Measurements from ENCODE around the gene TLE5.

TLE5 gene

DNA sequence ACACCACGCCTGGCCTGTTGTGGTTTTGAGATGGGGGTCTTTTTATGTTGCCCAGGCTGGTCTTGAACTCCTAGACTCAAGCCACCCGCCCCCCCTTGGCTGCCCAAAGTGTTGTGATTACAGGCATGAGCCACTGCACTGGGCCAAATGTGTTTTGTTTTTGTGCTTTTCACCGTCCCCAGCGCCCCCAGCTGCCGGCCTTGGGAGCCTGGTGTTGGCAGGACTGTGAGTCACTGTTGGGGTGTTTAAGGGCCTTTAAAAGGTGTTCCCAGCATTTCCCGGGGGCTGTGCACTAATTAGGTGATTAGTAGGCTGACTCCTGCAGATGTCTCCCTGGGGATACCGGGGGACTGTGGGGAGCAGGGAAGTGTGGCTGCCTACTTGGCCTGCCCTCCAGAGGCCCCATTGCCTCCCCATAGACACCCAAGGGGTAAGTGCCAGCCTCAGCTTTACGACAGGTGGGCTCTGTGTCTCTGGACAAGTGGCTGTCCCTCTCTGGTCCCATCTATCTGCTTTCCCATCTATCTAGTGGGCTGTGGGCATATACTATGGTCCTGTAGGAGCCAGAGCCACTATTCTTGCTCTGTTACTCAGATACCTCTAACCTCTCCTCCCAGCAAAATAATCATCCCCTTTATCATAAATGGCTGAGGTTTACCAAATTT, 11.8 kb upstream of the TLE5 start:
- H3K9me3 ChIP-seq (ENCODE audit: control insufficient read depth in 2 of 2, low read length in 2 of 2) = no peaks in the 10 kb centered on the region
- no peaks in the 10 kb centered on the region for H3K27me3 ChIP-seq (ENCODE audit: control insufficient read depth in 1 of 2, insufficient read depth in 2 of 2, low read length in 2 of 2)

DNA sequence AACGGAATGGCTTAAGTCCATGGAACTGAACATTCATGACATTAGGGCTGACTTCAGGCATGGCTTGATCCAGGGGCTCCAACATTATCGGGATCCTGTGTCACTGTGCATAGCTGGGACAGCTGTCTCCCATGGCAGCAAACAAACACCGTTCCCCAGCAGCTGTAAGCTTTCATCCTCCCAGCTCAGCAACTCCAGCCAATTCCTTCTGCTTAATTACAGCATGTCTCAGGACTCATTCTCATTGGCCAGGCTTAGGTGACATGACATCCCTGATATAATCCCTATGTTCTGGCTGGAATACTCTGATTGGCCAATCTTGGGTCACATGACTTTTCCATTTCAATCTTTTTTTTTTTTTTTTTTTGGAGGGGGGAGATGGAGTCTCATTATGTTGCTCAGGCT, 10.9 kb upstream of the TLE5 start:
- H3K4me3 ChIP-seq (ENCODE audit: low read length in 2 of 2) = no peak overlapping the region
- H3K27me3 ChIP-seq (ENCODE audit: control insufficient read depth in 1 of 2, insufficient read depth in 2 of 2, low read length in 2 of 2) = no peaks in the 10 kb centered on the region
- H3K27ac ChIP-seq (ENCODE audit: low read length) = no peak overlapping the region
- H3K36me3 ChIP-seq (ENCODE audit: control insufficient read depth in 2 of 2, insufficient read depth in 2 of 2, low read length in 2 of 2) = no peaks in the 10 kb centered on the region
- no peak overlapping the region for H3K9ac ChIP-seq (ENCODE audit: low read length in 2 of 2)
- H3K9me3 ChIP-seq (ENCODE audit: control insufficient read depth in 2 of 2, low read length in 2 of 2) = no peaks in the 10 kb centered on the region
- H3K4me1 ChIP-seq (ENCODE audit: control insufficient read depth, insufficient read depth, low read length) = peaks cover 20% of the 10 kb centered on the region

More for the DNA sequence above, 11.8 kb upstream of the TLE5 start:
- no peaks in the 10 kb centered on the region for H3K36me3 ChIP-seq (ENCODE audit: control insufficient read depth in 2 of 2, insufficient read depth in 2 of 2, low read length in 2 of 2)
- H3K9ac ChIP-seq (ENCODE audit: low read length in 2 of 2) = no peak overlapping the region
- peaks cover 20% of the 10 kb centered on the region for H3K4me1 ChIP-seq (ENCODE audit: control insufficient read depth, insufficient read depth, low read length)
- no peak overlapping the region for H3K27ac ChIP-seq (ENCODE audit: low read length)
- H3K4me3 ChIP-seq (ENCODE audit: low read length in 2 of 2) = no peak overlapping the region

DNA sequence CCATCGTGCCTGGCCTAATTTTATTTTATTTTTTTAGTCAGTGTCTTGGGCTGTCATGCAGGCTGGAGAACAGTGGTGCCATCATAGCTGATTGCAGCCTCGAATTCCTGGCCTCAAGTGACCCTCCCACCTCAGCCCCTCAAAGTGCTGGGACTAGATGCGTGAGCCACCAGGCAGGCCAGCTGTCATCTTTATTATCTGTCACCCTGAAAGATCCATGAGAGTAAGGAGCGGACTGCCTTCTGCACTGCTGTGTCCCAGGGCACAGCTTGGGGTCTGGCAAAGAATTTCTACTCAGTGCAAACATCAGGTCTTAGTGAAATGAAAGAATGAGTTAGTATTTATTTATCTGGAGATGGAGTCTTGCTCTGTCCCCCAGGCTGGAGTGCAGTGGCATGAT, 9.5 kb upstream of the TLE5 start:
- no peak overlapping the region for H3K27ac ChIP-seq (ENCODE audit: low read length)
- H3K9ac ChIP-seq (ENCODE audit: low read length in 2 of 2) = no peak overlapping the region
- H3K4me1 ChIP-seq (ENCODE audit: control insufficient read depth, insufficient read depth, low read length) = peaks cover 20% of the 10 kb centered on the region

DNA sequence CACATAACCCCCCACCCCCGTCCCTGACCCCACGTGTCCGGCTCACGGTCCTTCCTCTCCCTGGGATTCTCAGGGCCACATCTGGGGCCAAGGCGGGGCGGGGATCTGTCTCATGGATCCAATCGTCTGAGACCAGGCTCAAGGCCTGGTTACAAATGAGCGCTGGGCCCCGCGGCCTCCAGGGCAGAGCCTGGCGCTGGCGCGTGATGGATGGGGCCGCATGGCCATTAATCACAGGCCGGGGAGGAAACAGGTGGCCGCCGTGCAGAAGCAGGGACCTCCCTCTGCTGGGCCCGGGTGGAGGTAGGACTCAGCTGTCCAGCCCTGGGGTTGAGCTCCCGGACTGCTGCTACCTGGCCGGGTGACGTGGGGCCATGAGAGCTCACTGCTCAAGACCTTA, 5.8 kb upstream of the TLE5 start:
- H3K4me3 ChIP-seq (ENCODE audit: low read length in 2 of 2) = no peak overlapping the region
- H3K9me3 ChIP-seq (ENCODE audit: control insufficient read depth in 2 of 2, low read length in 2 of 2) = no peaks in the 10 kb centered on the region
- no peak overlapping the region for H3K27ac ChIP-seq (ENCODE audit: low read length)
- H3K36me3 ChIP-seq (ENCODE audit: control insufficient read depth in 2 of 2, insufficient read depth in 2 of 2, low read length in 2 of 2) = no peaks in the 10 kb centered on the region
- no peak overlapping the region for H3K9ac ChIP-seq (ENCODE audit: low read length in 2 of 2)
- H3K4me1 ChIP-seq (ENCODE audit: control insufficient read depth, insufficient read depth, low read length) = peaks cover 7% of the 10 kb centered on the region
- no peaks in the 10 kb centered on the region for H3K27me3 ChIP-seq (ENCODE audit: control insufficient read depth in 1 of 2, insufficient read depth in 2 of 2, low read length in 2 of 2)

More for the DNA sequence above, 9.5 kb upstream of the TLE5 start:
- H3K9me3 ChIP-seq (ENCODE audit: control insufficient read depth in 2 of 2, low read length in 2 of 2) = no peaks in the 10 kb centered on the region
- H3K27me3 ChIP-seq (ENCODE audit: control insufficient read depth in 1 of 2, insufficient read depth in 2 of 2, low read length in 2 of 2) = no peaks in the 10 kb centered on the region
- H3K36me3 ChIP-seq (ENCODE audit: control insufficient read depth in 2 of 2, insufficient read depth in 2 of 2, low read length in 2 of 2) = no peaks in the 10 kb centered on the region
- no peak overlapping the region for H3K4me3 ChIP-seq (ENCODE audit: low read length in 2 of 2)

DNA sequence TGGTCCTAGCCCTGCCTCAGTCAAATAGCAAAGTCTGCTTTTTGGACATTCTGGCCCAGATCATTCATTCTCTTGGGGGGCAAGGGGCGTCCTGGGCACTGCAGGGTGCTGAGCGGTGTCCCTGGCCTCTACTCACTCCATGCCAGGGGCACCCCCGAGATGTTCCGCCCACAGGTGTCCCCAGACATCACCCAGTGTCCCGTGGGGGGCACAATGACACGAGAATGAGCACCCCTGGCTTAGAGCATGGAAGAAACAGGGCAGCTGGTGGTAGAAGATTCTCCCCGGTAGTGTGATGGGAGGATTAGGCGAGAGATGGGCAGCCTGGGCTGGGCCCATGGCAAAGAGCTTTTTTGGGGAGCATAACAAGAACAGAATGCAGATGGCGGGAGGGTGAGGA, 5.3 kb upstream of the TLE5 start:
- Histone ChIP-seq H3K36me3 (ENCODE audit: control insufficient read depth in 2 of 2, insufficient read depth in 2 of 2, low read length in 2 of 2) (no peaks in the 10 kb centered on the region), H3K9ac (ENCODE audit: low read length in 2 of 2) (no peak overlapping the region), H3K27ac (ENCODE audit: low read length) (no peak overlapping the region), H3K27me3 (ENCODE audit: control insufficient read depth in 1 of 2, insufficient read depth in 2 of 2, low read length in 2 of 2) (no peaks in the 10 kb centered on the region), H3K4me3 (ENCODE audit: low read length in 2 of 2) (no peak overlapping the region), H3K4me1 (ENCODE audit: control insufficient read depth, insufficient read depth, low read length) (peaks cover 8% of the 10 kb centered on the region), H3K9me3 (ENCODE audit: control insufficient read depth in 2 of 2, low read length in 2 of 2) (no peaks in the 10 kb centered on the region)

DNA sequence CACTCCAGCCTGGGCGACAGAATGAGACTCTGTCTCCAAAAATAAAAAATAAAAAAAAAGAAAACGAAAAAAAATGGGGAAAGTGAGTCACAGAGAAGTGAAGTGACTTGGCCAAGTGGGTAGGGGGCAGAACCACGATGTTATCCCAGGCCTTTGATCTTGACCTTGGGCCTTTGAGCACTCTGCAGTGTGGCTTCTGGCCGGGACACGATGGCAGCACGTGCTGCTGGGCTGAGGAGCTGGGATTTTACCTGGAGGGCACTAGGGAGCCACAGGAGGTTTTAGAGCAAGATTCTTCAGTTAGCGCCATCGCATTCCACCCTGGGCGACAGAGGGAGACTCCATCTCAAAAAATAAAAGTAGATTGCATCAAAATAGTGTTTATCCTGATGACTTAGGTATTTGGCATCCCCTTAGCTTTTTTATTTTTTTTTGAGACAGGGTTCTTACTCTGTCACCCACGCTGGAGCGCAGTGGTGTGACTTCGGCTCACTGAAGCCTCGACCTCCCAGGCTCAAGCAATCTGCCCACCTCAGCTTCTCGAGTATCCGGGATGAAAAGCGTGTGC, 4.3 kb upstream of the TLE5 start:
- Histone ChIP-seq H3K27ac (ENCODE audit: low read length) (no peak overlapping the region), H3K9me3 (ENCODE audit: control insufficient read depth in 2 of 2, low read length in 2 of 2) (no peaks in the 10 kb centered on the region), H3K9ac (ENCODE audit: low read length in 2 of 2) (no peak overlapping the region), H3K36me3 (ENCODE audit: control insufficient read depth in 2 of 2, insufficient read depth in 2 of 2, low read length in 2 of 2) (no peaks in the 10 kb centered on the region), H3K4me3 (ENCODE audit: low read length in 2 of 2) (no peak overlapping the region), H3K4me1 (ENCODE audit: control insufficient read depth, insufficient read depth, low read length) (peaks cover 8% of the 10 kb centered on the region), H3K27me3 (ENCODE audit: control insufficient read depth in 1 of 2, insufficient read depth in 2 of 2, low read length in 2 of 2) (no peaks in the 10 kb centered on the region)

DNA sequence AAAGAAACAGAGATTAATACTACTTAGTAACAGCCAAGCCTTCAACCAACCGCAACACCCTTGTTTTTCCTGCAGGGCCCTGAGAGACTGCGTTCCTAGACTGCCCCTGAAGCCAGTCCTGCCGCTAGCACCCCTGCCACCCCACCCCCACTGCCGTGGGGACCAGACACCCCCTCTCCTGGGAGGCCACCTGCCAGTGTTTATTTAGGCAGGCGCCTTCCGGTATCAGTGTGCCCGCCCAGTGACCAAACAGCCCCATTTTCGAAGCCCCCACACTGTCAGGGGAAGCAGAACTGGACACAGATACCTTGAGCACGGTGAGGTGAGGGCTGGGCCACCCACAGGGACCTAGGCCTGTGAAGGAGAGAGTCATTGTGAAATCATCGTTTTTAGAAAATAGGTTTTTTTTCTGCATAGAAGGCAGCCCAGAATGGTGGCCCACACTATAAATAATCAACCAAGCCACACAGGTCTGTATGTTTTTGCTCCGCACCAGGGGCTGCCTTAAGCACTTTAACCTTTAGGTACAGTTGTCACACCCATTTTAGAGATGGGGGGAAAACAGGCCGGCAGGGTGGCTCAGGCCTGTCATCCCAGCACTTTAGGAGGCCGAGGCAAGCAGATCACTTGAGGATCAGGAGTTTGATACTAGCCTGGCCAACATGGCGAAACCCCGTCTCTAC, 3.5 kb upstream of the TLE5 start:
- Histone ChIP-seq H3K27ac (ENCODE audit: low read length) (no peak overlapping the region), H3K27me3 (ENCODE audit: control insufficient read depth in 1 of 2, insufficient read depth in 2 of 2, low read length in 2 of 2) (no peaks in the 10 kb centered on the region), H3K4me3 (ENCODE audit: low read length in 2 of 2) (no peak overlapping the region), H3K36me3 (ENCODE audit: control insufficient read depth in 2 of 2, insufficient read depth in 2 of 2, low read length in 2 of 2) (no peaks in the 10 kb centered on the region), H3K9ac (ENCODE audit: low read length in 2 of 2) (no peak overlapping the region), H3K9me3 (ENCODE audit: control insufficient read depth in 2 of 2, low read length in 2 of 2) (no peaks in the 10 kb centered on the region), H3K4me1 (ENCODE audit: control insufficient read depth, insufficient read depth, low read length) (peaks cover 11% of the 10 kb centered on the region)

DNA sequence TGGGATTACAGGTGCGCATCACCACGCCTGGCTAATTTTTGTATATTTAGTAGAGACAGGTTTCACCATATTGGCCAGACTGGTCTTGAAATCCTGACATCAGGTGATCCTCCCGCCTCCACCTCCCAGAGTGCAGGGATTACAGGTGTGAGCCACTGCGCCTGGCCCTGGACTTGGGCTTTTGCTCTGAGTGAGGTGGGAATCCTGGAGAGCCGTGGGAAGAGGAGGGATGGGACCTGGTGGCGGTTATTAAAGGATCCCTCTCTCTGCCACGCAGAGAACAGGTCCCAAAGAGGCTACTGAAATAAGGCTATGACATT, 1.7 kb upstream of the TLE5 start:
- no peaks in the 10 kb centered on the region for H3K27me3 ChIP-seq (ENCODE audit: control insufficient read depth in 1 of 2, insufficient read depth in 2 of 2, low read length in 2 of 2)
- H3K36me3 ChIP-seq (ENCODE audit: control insufficient read depth in 2 of 2, insufficient read depth in 2 of 2, low read length in 2 of 2) = peaks cover 0 to 5% of the 10 kb centered on the region in 2 donors
- H3K9me3 ChIP-seq (ENCODE audit: control insufficient read depth in 2 of 2, low read length in 2 of 2) = no peaks in the 10 kb centered on the region
- no peak overlapping the region for H3K4me3 ChIP-seq (ENCODE audit: low read length in 2 of 2)
- H3K4me1 ChIP-seq (ENCODE audit: control insufficient read depth, insufficient read depth, low read length) = peaks cover 17% of the 10 kb centered on the region
- H3K9ac ChIP-seq (ENCODE audit: low read length in 2 of 2) = no peak overlapping the region
- H3K27ac ChIP-seq (ENCODE audit: low read length) = peak overlapping the region; percentile 11

DNA sequence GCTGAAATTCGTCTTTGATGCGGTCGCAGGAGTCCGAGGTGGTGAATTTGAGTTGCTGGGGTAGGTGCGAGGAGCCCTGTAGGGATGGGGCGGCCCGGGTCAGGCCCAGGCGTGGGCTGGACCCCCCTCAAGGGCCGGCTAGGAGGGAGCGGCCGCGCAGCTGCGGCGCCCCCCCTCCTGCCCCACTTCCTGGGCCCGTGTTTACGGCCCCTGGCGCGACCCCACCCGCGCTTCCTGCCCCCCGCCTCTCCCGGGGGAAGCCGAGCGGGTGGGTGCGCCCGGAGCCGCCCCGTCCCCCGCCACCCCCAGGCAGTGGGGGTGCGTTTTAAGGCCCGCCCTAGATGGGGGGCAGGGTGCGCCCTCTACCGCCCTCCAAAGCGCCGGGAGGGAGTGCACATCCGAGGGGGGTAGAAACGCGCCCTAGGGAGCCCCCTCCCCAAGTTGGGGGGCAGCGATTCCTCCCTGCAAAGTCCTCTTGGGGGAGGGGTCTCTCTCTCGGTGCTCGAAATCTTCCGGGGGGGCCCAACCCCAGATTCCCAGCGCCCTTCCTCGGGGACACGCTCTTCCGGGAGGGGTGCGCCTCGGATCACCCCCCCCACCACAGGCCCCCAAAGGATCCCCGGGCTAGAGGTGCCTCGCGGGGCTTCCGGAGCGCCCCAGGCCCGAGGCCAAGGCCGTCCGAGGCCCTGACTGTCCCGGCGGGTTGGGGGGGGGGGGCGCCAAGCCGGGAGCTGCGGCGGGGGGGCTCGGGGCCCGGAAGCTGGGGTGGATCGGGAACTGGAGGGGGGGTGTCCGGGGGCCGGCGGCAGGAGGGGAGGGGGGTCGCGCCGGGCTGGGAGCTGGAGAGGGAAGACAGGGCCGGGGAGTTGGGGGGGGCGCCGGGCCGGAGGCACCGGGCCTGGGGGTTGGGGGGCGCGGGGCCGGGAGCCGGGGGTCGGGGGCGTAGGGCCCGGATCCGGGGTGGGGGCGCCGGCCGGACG, 823 bp downstream of the TLE5 start:
- H3K9ac ChIP-seq (ENCODE audit: low read length in 2 of 2) = peak overlapping the region; percentile 84 to 86
- peaks cover 6 to 16% of the 10 kb centered on the region in 2 donors for H3K36me3 ChIP-seq (ENCODE audit: control insufficient read depth in 2 of 2, insufficient read depth in 2 of 2, low read length in 2 of 2)
- no peaks in the 10 kb centered on the region for H3K27me3 ChIP-seq (ENCODE audit: control insufficient read depth in 1 of 2, insufficient read depth in 2 of 2, low read length in 2 of 2)
- peaks cover 41% of the 10 kb centered on the region for H3K4me1 ChIP-seq (ENCODE audit: control insufficient read depth, insufficient read depth, low read length)
- no peaks in the 10 kb centered on the region for H3K9me3 ChIP-seq (ENCODE audit: control insufficient read depth in 2 of 2, low read length in 2 of 2)
- H3K27ac ChIP-seq (ENCODE audit: low read length) = peak overlapping the region; percentile 82
- peak overlapping the region; percentile 69 to 81 for H3K4me3 ChIP-seq (ENCODE audit: low read length in 2 of 2)

DNA sequence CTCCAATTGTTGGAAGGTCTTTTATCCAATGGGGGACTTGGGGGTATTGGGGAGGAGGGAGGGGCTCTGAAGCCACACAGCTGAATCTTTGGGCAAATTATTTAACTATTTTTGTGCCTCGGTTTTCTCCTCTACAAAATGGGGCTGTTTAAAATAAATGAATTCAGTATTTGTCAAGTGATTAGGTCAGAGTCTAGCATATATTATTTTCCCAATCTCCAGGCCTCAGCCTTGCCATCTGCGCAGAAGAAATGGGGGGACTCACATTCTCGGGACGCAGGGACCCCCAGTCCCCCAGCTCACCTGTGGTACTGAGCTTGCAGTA, 1.5 kb downstream of the TLE5 start:
- H3K4me1 ChIP-seq (ENCODE audit: control insufficient read depth, insufficient read depth, low read length) = peaks cover 44% of the 10 kb centered on the region
- H3K27ac ChIP-seq (ENCODE audit: low read length) = peak overlapping the region; percentile 82
- H3K4me3 ChIP-seq (ENCODE audit: low read length in 2 of 2) = peak overlapping the region; percentile 69 to 81
- H3K27me3 ChIP-seq (ENCODE audit: control insufficient read depth in 1 of 2, insufficient read depth in 2 of 2, low read length in 2 of 2) = no peaks in the 10 kb centered on the region
- H3K9me3 ChIP-seq (ENCODE audit: control insufficient read depth in 2 of 2, low read length in 2 of 2) = no peaks in the 10 kb centered on the region
- H3K9ac ChIP-seq (ENCODE audit: low read length in 2 of 2) = peak overlapping the region; percentile 64 to 84
- peaks cover 7 to 16% of the 10 kb centered on the region in 2 donors for H3K36me3 ChIP-seq (ENCODE audit: control insufficient read depth in 2 of 2, insufficient read depth in 2 of 2, low read length in 2 of 2)
